ENCODE results near the gene OR52E6. TPM values are rescaled to one million over a fixed set of nuclear protein-coding genes. Genes with fewer than 3 reads are reported as not detected.

The OR52E6 gene
- polyA plus RNA-seq, 1 donor (not counting 4 experiments of a cell fraction or from before 2014, with no cell fraction given): not detected

DNA sequence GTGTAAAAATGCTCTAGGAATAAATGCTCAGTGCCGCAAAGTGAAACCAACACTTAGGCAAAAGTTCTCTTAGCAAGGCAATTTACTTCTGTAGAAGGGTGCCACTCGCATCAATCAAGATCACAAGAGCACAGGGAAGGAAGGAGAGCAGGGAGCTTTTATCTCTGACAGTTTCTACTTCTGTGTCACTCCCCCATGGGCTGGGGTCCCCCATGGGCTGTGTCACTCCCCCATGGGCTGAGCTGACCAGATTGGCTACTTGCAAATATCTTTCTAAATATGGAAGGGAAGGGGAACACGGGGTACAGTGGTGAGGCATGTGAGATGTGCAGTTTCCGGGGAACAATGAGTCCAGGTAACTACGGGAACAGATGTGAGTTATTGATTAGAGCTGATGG is 32.6 kb downstream of the OR52E6 start:
- Histone ChIP-seq H3K9me3 (ENCODE audit: control insufficient read depth, low read depth, low read length) (no peaks in the 10 kb centered on the region), H3K9ac (ENCODE audit: control insufficient read depth, extremely low read depth, insufficient read depth, low read length) (no peak overlapping the region), H3K4me1 (ENCODE audit: control insufficient read depth, extremely low read depth, insufficient read depth, low read length) (peaks cover 3% of the 10 kb centered on the region), H3K79me2 (ENCODE audit: control insufficient read depth, insufficient read depth, low read length) (no peaks in the 10 kb centered on the region), H3K27me3 (ENCODE audit: control insufficient read depth, extremely low read depth, insufficient read depth, low read length) (peaks cover 5% of the 10 kb centered on the region), H2AFZ (ENCODE audit: control insufficient read depth, low read length) (peak overlapping the region; percentile 80), H3K4me3 (ENCODE audit: control insufficient read depth in 2 of 3, extremely low read depth in 1 of 3, insufficient read depth in 2 of 3, low read depth in 1 of 3, low read length in 3 of 3) (peak overlapping the region; percentile 13 to 68 (median 37)), H3K4me2 (ENCODE audit: control insufficient read depth, extremely low read depth, insufficient read depth, low read depth, low read length) (peak overlapping the region; percentile 79), H3K36me3 (ENCODE audit: control insufficient read depth in 2 of 2, extremely low read depth in 1 of 2, insufficient read depth in 2 of 2, low read length in 2 of 2) (no peaks in the 10 kb centered on the region), H3K9me1 (ENCODE audit: control insufficient read depth, extremely low read depth, insufficient read depth, low read length) (no peaks in the 10 kb centered on the region), H4K20me1 (ENCODE audit: control insufficient read depth, extremely low read depth, insufficient read depth, low read length) (no peaks in the 10 kb centered on the region), H3K27ac (ENCODE audit: control insufficient read depth, insufficient read depth, low read length) (no peak overlapping the region)
- TF ChIP-seq EZH2 (IDR thresholded peaks at IDR 0.05; ENCODE audit: low read length): no peak
- TF ChIP-seq, protein P1, sequence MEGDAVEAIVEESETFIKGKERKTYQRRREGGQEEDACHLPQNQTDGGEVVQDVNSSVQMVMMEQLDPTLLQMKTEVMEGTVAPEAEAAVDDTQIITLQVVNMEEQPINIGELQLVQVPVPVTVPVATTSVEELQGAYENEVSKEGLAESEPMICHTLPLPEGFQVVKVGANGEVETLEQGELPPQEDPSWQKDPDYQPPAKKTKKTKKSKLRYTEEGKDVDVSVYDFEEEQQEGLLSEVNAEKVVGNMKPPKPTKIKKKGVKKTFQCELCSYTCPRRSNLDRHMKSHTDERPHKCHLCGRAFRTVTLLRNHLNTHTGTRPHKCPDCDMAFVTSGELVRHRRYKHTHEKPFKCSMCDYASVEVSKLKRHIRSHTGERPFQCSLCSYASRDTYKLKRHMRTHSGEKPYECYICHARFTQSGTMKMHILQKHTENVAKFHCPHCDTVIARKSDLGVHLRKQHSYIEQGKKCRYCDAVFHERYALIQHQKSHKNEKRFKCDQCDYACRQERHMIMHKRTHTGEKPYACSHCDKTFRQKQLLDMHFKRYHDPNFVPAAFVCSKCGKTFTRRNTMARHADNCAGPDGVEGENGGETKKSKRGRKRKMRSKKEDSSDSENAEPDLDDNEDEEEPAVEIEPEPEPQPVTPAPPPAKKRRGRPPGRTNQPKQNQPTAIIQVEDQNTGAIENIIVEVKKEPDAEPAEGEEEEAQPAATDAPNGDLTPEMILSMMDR (optimal IDR thresholded peaks at IDR 0.05 in 1 of 3, IDR thresholded peaks at IDR 0.05 in 1 of 3, conservative IDR thresholded peaks at IDR 0.05 in 1 of 3; ENCODE audit: extremely low read depth in 1 of 3, insufficient read depth in 2 of 3, low read length in 3 of 3): no peak
- dilution Hi-C loops (cut with MboI; ENCODE audit: extremely low pct_ligation_motif_present, low sequenced_read_pairs): no loop called here
- no peak for FAIRE-seq
- no peak for DNase-seq (ENCODE audit: low read depth, low spot score)

GRCh38 chr11:5808500-5809121 is 33.1 kb downstream of the OR52E6 start, which contains the start of gene OR52N2:
Gene OR52N2, plus strand, starts transcription at chr11:5808924. Its CDS starts 11,412 bp downstream, at chr11:5820336.
- H3K27ac ChIP-seq (ENCODE audit: control insufficient read depth, insufficient read depth, low read length): no peak within 1 kb of the TSS
- no peaks in the 10 kb centered on the region for H3K9me3 ChIP-seq (ENCODE audit: control insufficient read depth, low read depth, low read length)
- peak within 1 kb of the TSS; percentile 2 for H3K9ac ChIP-seq (ENCODE audit: control insufficient read depth, extremely low read depth, insufficient read depth, low read length)
- TF ChIP-seq, protein P1 (optimal IDR thresholded peaks at IDR 0.05 in 1 of 3, IDR thresholded peaks at IDR 0.05 in 1 of 3, conservative IDR thresholded peaks at IDR 0.05 in 1 of 3; ENCODE audit: extremely low read depth in 1 of 3, insufficient read depth in 2 of 3, low read length in 3 of 3): peak; percentile 77 to 87 (median 77)
- no peak for TF ChIP-seq EZH2 (IDR thresholded peaks at IDR 0.05; ENCODE audit: low read length)
- dilution Hi-C loops (cut with MboI; ENCODE audit: extremely low pct_ligation_motif_present, low sequenced_read_pairs): no loop called here
- H3K27me3 ChIP-seq (ENCODE audit: control insufficient read depth, extremely low read depth, insufficient read depth, low read length): peaks cover 5% of the 10 kb centered on the region
- FAIRE-seq (peak; percentile 83), DNase-seq (ENCODE audit: low read depth, low spot score) (peak; percentile 13)
- H3K79me2 ChIP-seq (ENCODE audit: control insufficient read depth, insufficient read depth, low read length): no peaks in the 10 kb centered on the region
- H3K4me1 ChIP-seq (ENCODE audit: control insufficient read depth, extremely low read depth, insufficient read depth, low read length): peaks cover 3% of the 10 kb centered on the region
- peak within 1 kb of the TSS; percentile 79 for H3K4me2 ChIP-seq (ENCODE audit: control insufficient read depth, extremely low read depth, insufficient read depth, low read depth, low read length)
- no peaks in the 10 kb centered on the region for H4K20me1 ChIP-seq (ENCODE audit: control insufficient read depth, extremely low read depth, insufficient read depth, low read length)
- peak within 1 kb of the TSS; percentile 13 to 68 (median 37) for H3K4me3 ChIP-seq (ENCODE audit: control insufficient read depth in 2 of 3, extremely low read depth in 1 of 3, insufficient read depth in 2 of 3, low read depth in 1 of 3, low read length in 3 of 3)
- H3K9me1 ChIP-seq (ENCODE audit: control insufficient read depth, extremely low read depth, insufficient read depth, low read length): no peaks in the 10 kb centered on the region
- no peaks in the 10 kb centered on the region for H3K36me3 ChIP-seq (ENCODE audit: control insufficient read depth in 2 of 2, extremely low read depth in 1 of 2, insufficient read depth in 2 of 2, low read length in 2 of 2)
- peak within 1 kb of the TSS; percentile 80 for H2AFZ ChIP-seq (ENCODE audit: control insufficient read depth, low read length)

Data from keratinocyte (primary cell).